Testis (tissue), 3 donors: ENCODE measurements around the gene CD69. TPM values are rescaled to one million over a fixed set of nuclear protein-coding genes. Genes with fewer than 3 reads are reported as not detected.

Experiments
- DNase-seq: peaks from one replicate; pipeline ENCODE4 v3.0.0-alpha.2; 2019
- H3K27ac ChIP-seq, 2 donors: fragments of 200-600 bp; sonication (generic); one replicate each; pipeline ENCODE4 v1.5.1; 2019
- H3K27me3 ChIP-seq: fragments of 200-600 bp; sonication (generic); one replicate; pipeline ENCODE4 v1.5.1; 2019
- H3K36me3 ChIP-seq: fragments of 200-600 bp; sonication (generic); one replicate; pipeline ENCODE4 v1.5.1; 2017; ENCODE audit warnings: low read depth; ENCODE audit errors: missing control alignments
- H3K4me1 ChIP-seq: fragments of 200-600 bp; sonication (generic); one replicate; pipeline ENCODE4 v1.5.1; 2019
- H3K4me3 ChIP-seq, 2 donors: fragments of 200-600 bp; sonication (generic); one replicate each; pipeline ENCODE4 v1.5.1; 2017 to 2019
- H3K9me3 ChIP-seq: fragments of 200-600 bp; sonication (generic); one replicate; pipeline ENCODE4 v1.5.1; 2017
- POLR2A ChIP-seq: fragments of 450-650 bp; IDR thresholded peaks from one replicate; pipeline ENCODE4 v1.6.1; 2017; ENCODE audit warnings: antibody characterized with exemption, mild to moderate bottlenecking, moderate library complexity
- WGBS, 2 donors: methylation state at CpG; one replicate each; pipeline ENCODE4 v1.1.5; 2018; 5-methylcytosine and 5-hydroxymethylcytosine counted together
- intact Hi-C: fragments of 100-400 bp; cut with DNase I; formaldehyde crosslinking; loops from one replicate; pipeline ENCODE4 v1.15.1; 2023; ENCODE audit warnings: low total_unique reads
- polyA plus RNA-seq: library from polyadenylated mRNA; stranded (reverse); fragments of 350-450 nt; fragmentation: Illumina TruSeq; extraction: RNeasy Lipid Tissue Mini Kit (QIAGEN cat#74804); gene quantifications from one replicate; pipeline ENCODE4 v1.2.3, GENCODE V29; 2014; ENCODE audit warnings: low read depth, low replicate concordance; ENCODE audit not compliant: insufficient read depth
- total RNA-seq, 2 donors: library from RNA; depleted of rRNA; stranded (reverse); fragments of >200 nt; gene quantifications; one replicate each; pipeline ENCODE4 v1.2.3, GENCODE V29; 2016
- TF ChIP-seq, protein P1 (sequence below), 3 experiments: fragments of 450-650 bp in 2 of 3; fragments of 200-600 bp in 1 of 3; sonication (generic) in 1 of 3; IDR thresholded peaks; one replicate each; pipeline ENCODE4 v1.5.1; 2016 to 2019; ENCODE audit warnings: antibody characterized with exemption in 3 of 3, mild to moderate bottlenecking in 2 of 3, moderate library complexity in 1 of 3

Gene CD69
- total and polyA plus RNA-seq, 3 donors from 2014 or later: 2.1 to 3.3 (median 3.0) TPM

DNA sequence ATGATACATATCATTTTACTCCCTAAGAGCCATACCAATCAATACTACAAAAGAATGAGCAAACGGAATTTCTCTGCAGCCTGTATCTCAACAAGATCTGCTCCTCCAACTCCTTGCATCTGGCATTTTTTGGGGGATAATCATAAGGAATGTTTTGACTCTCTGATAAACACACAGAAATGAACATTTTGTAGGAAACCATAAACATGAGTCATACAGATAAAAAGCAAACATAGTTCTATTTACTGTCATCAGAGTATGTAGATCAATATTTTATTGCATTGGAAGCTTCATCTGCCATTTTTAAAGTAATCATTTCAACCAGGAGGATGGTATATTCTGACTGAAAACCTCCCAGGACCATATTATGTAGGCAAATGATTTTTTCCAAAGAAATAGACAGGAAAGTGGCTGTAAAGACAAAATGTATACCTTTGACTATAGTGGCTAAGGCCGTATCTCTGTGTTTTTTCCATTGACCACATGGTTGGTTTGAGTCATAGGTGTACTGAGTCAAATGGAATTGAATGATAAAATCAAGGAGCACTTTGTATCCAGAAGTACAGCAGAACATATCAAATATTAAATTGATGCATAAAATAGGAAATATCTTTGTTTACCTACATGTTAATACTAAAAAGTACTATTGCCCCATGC, 32.4 kb upstream of the CD69 start:
- intact Hi-C loops: no loop called here
- DNase-seq: no peak

GRCh38 chr12:9792185-9792900, 31.6 kb upstream of the CD69 start:
- peaks cover under 1% of the 10 kb centered on the region for H3K4me1 ChIP-seq
- no peaks in the 10 kb centered on the region for H3K9me3 ChIP-seq
- no peaks in the 10 kb centered on the region for H3K36me3 ChIP-seq
- no peak for TF ChIP-seq POLR2A
- TF ChIP-seq, protein P1, sequence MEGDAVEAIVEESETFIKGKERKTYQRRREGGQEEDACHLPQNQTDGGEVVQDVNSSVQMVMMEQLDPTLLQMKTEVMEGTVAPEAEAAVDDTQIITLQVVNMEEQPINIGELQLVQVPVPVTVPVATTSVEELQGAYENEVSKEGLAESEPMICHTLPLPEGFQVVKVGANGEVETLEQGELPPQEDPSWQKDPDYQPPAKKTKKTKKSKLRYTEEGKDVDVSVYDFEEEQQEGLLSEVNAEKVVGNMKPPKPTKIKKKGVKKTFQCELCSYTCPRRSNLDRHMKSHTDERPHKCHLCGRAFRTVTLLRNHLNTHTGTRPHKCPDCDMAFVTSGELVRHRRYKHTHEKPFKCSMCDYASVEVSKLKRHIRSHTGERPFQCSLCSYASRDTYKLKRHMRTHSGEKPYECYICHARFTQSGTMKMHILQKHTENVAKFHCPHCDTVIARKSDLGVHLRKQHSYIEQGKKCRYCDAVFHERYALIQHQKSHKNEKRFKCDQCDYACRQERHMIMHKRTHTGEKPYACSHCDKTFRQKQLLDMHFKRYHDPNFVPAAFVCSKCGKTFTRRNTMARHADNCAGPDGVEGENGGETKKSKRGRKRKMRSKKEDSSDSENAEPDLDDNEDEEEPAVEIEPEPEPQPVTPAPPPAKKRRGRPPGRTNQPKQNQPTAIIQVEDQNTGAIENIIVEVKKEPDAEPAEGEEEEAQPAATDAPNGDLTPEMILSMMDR (IDR thresholded peaks at IDR 0.05): no peak
- H3K27me3 ChIP-seq: no peaks in the 10 kb centered on the region
- whole genome bisulfite sequencing, 2 donors: 29 to 36% methylated on average over 2 of the region's 2 CpGs
- no peak overlapping the region for H3K27ac ChIP-seq
- intact Hi-C loops: no loop called here
- no peak overlapping the region for H3K4me3 ChIP-seq
- DNase-seq: no peak

More for the DNA sequence above, 32.4 kb upstream of the CD69 start:
- no peak overlapping the region for H3K27ac ChIP-seq
- H3K4me1 ChIP-seq: no peaks in the 10 kb centered on the region
- no peaks in the 10 kb centered on the region for H3K36me3 ChIP-seq
- TF ChIP-seq, protein P1 (IDR thresholded peaks at IDR 0.05): no peak
- TF ChIP-seq POLR2A: no peak
- no peaks in the 10 kb centered on the region for H3K9me3 ChIP-seq
- no peaks in the 10 kb centered on the region for H3K27me3 ChIP-seq
- 75 to 81% methylated on average over 2 of the region's 2 CpGs for WGBS, 2 donors
- H3K4me3 ChIP-seq: no peak overlapping the region

- TF ChIP-seq POLR2A: no peak
- TF ChIP-seq, protein P1 (IDR thresholded peaks at IDR 0.05): no peak
- Histone ChIP-seq H3K4me1 (peaks cover 4% of the 10 kb centered on the region), H3K27me3 (no peaks in the 10 kb centered on the region), H3K4me3 (no peak overlapping the region), H3K9me3 (no peaks in the 10 kb centered on the region), H3K27ac (no peak overlapping the region), H3K36me3 (no peaks in the 10 kb centered on the region)
- DNase-seq: no peak
- intact Hi-C loops: no loop called here
- 62 to 76% methylated on average over 6 of the region's 6 CpGs for WGBS, 2 donors
Observed at GRCh38 chr12:9786726-9787717, 26.3 kb upstream of the CD69 start.

DNA sequence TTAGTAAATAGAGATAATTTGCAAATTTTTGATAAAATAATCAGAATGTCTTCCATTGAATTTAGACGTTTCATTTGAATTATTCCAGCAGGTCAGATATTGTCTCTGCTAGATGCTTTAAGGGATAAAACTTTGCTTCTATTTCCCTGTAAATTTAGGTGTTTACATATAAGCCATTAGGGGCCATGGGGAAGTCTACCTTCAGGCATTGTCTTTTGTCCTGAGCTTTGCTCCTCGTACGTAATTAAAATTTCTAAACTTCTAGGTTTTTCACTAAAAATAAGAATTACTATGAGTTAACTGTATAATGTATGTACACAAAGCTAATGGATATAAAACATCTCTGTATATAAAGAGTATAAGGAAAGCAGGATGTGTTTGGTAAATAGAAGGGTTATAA, 24.1 kb upstream of the CD69 start:
- no peaks in the 10 kb centered on the region for H3K9me3 ChIP-seq
- DNase-seq: no peak
- H3K27ac ChIP-seq: no peak overlapping the region
- H3K36me3 ChIP-seq: no peaks in the 10 kb centered on the region
- H3K4me1 ChIP-seq: peaks cover 4% of the 10 kb centered on the region
- 69 to 77% methylated on average over 3 of the region's 3 CpGs for WGBS, 2 donors
- no peak overlapping the region for H3K4me3 ChIP-seq
- TF ChIP-seq, protein P1 (IDR thresholded peaks at IDR 0.05): no peak
- TF ChIP-seq POLR2A: no peak
- H3K27me3 ChIP-seq: no peaks in the 10 kb centered on the region
- intact Hi-C loops: no loop called here
